ENCODE data around the gene OAT.

OAT gene

GRCh38 chr10:124415210-124415609, 3.5 kb downstream of the OAT start:
- TF ChIP-seq SPI1 (IDR thresholded peaks at IDR 0.05; ENCODE audit: borderline replicate concordance, low read depth) (no peak), CTCF (IDR thresholded peaks at IDR 0.05; ENCODE audit: insufficient read depth, low read length) (no peak), GABPA (IDR thresholded peaks at IDR 0.05; ENCODE audit: low read depth) (no peak), POLR2AphosphoS5 (IDR thresholded peaks at IDR 0.05; ENCODE audit: low read depth) (no peak), REST (IDR thresholded peaks at IDR 0.05; ENCODE audit: insufficient replicate concordance, low read depth) (no peak)
- DNase-seq (ENCODE audit: low read depth in 1 of 2, low spot score in 1 of 2) = no peak
- Histone ChIP-seq H3K4me3 (replicated peaks; ENCODE audit: insufficient read depth, low read length) (no peak overlapping the region), H3K27ac (replicated peaks) (no peak overlapping the region), H3K27me3 (ENCODE audit: insufficient read depth, poor library complexity, severe bottlenecking) (peaks cover 21% of the 10 kb centered on the region)

GRCh38 chr10:124414076-124414475, 4.6 kb downstream of the OAT start:
- Histone ChIP-seq H3K27ac (replicated peaks) (no peak overlapping the region), H3K27me3 (ENCODE audit: insufficient read depth, poor library complexity, severe bottlenecking) (peaks cover 11% of the 10 kb centered on the region), H3K4me3 (replicated peaks; ENCODE audit: insufficient read depth, low read length) (no peak overlapping the region)
- TF ChIP-seq POLR2AphosphoS5 (IDR thresholded peaks at IDR 0.05; ENCODE audit: low read depth) (no peak), REST (IDR thresholded peaks at IDR 0.05; ENCODE audit: insufficient replicate concordance, low read depth) (no peak), SPI1 (IDR thresholded peaks at IDR 0.05; ENCODE audit: borderline replicate concordance, low read depth) (no peak), GABPA (IDR thresholded peaks at IDR 0.05; ENCODE audit: low read depth) (no peak), CTCF (IDR thresholded peaks at IDR 0.05; ENCODE audit: insufficient read depth, low read length) (no peak)
- no peak for DNase-seq (ENCODE audit: low read depth in 1 of 2, low spot score in 1 of 2)

- TF ChIP-seq CTCF (IDR thresholded peaks at IDR 0.05; ENCODE audit: insufficient read depth, low read length) = no peak
- no peak for TF ChIP-seq GABPA (IDR thresholded peaks at IDR 0.05; ENCODE audit: low read depth)
- no peak for TF ChIP-seq POLR2AphosphoS5 (IDR thresholded peaks at IDR 0.05; ENCODE audit: low read depth)
- no peak for TF ChIP-seq SPI1 (IDR thresholded peaks at IDR 0.05; ENCODE audit: borderline replicate concordance, low read depth)
- no peak for TF ChIP-seq REST (IDR thresholded peaks at IDR 0.05; ENCODE audit: insufficient replicate concordance, low read depth)
- Histone ChIP-seq H3K27ac (replicated peaks) (no peak overlapping the region), H3K27me3 (ENCODE audit: insufficient read depth, poor library complexity, severe bottlenecking) (peaks cover 2% of the 10 kb centered on the region), H3K4me3 (replicated peaks; ENCODE audit: insufficient read depth, low read length) (no peak overlapping the region)
- DNase-seq (ENCODE audit: low read depth in 1 of 2, low spot score in 1 of 2) = no peak
Observed at GRCh38 chr10:124409696-124410095, 9.0 kb downstream of the OAT start.
